Pancreas (tissue), 10 donors: ENCODE measurements around the gene KDM4B. TPM values are rescaled to one million over a fixed set of nuclear protein-coding genes. Genes with fewer than 3 reads are reported as not detected.

Experiments
- ATAC-seq, 4 donors: fragments of 200-7000 bp; cut with Tn5 transposase; one replicate each; pipeline versions ENCODE4 v1.8.0 to v1.9.1; 2020; ENCODE audit warnings: mild to moderate bottlenecking in 4 of 4, moderate library complexity in 4 of 4
- DNase-seq, 6 donors: peaks; one replicate each; pipeline ENCODE4 v3.0.0-alpha.2; 2020
- FAIRE-seq: peaks from 2 replicates; lab custom pipeline; 2012; peaks lifted over from hg19 to GRCh38; lab: Jason Lieb, UNC
- H3K27ac ChIP-seq, 4 donors: fragments of 200-600 bp; sonication (generic); 1 replicate in 3 of 4; 2 replicates in 1 of 4; pipeline versions ENCODE4 v1.5.0 to v1.8.0; 2020
- H3K27me3 ChIP-seq, 4 donors: fragments of 200-600 bp; one replicate each; pipeline ENCODE4 v1.8.0; 2021
- H3K36me3 ChIP-seq, 3 donors: fragments of 200-600 bp; sonication (generic) in 1 of 3; one replicate each; pipeline versions ENCODE4 v1.5.0 to v1.8.0; 2020 to 2021
- H3K4me1 ChIP-seq, 3 donors: fragments of 200-600 bp; one replicate each; pipeline ENCODE4 v1.8.0; 2021
- H3K4me3 ChIP-seq, 4 donors: fragments of 200-600 bp; sonication (generic) in 2 of 4; one replicate each; pipeline versions ENCODE4 v1.5.0 to v1.8.0; 2020 to 2021
- H3K9me3 ChIP-seq, 4 donors: fragments of 200-600 bp; one replicate each; pipeline ENCODE4 v1.8.0; 2021
- CTCF ChIP-seq, 4 donors: fragments of 200-600 bp; sonication (generic) in 3 of 4; IDR thresholded peaks; one replicate each; pipeline versions ENCODE4 v1.5.0 to v1.8.0; 2021; ENCODE audit warnings: antibody characterized with exemption in 4 of 4
- WGBS, 2 donors: extraction: QIAGEN DNeasy Blood & Tissue Kit; methylation state at CpG; one replicate each; pipeline ENCODE4 v1.1.7; 2013; 5-methylcytosine and 5-hydroxymethylcytosine counted together
- intact Hi-C, 3 donors: fragments of 100-400 bp; cut with DNase I; formaldehyde crosslinking; loops; one replicate each; pipeline versions ENCODE4 v1.11.1 to v1.14.2; 2022
- polyA plus RNA-seq, 2 donors: library from polyadenylated mRNA; stranded (reverse); fragments of 200-250 nt; gene quantifications; one replicate each; pipeline ENCODE4 v1.2.3, GENCODE V29; 2013
- total RNA-seq, 6 donors: library from RNA; stranded (reverse); fragmentation: NEBNext Ultra II Directional in 4 of 6; extraction: Animal tissue kit (Norgen Biotek cat#: 25700) in 4 of 6; gene quantifications; one replicate each; pipeline versions ENCODE4 v1.2.1 to v1.2.4, GENCODE V29; 2021 to 2023
- donor health status: healthy with polysubstance abuse.
- donor health status: DM: no; HTN: no; CAD: no; lungs with moderate emphysema.
- donor health status: DM: no; HTN: no; CAD: no.
- donor health status: control.
- donor health status: control.
- donor health status: Bipolar disorder and iron deficiency.
- donor health status: DM: yes; HTN: yes; CAD: no.
- donor health status: DM: no; HTN: no; CAD: no.
- donor health status: DM: no; HTN: no; CAD: no.
- donor health status: DM: yes; HTN: yes; CAD: no.

KDM4B gene
- total and polyA plus RNA-seq, 8 donors, result 13.8 to 24.0 (median 18.5) TPM

GRCh38 chr19:5072115-5072514 is 103.2 kb downstream of the KDM4B start:
- DNase-seq (no peak), FAIRE-seq (no peak), ATAC-seq (no peak)
- Histone ChIP-seq H3K27ac (no peak overlapping the region), H3K9me3 (no peaks in the 10 kb centered on the region), H3K36me3 (peaks cover 0 to 11% (median 0%) of the 10 kb centered on the region in 3 donors), H3K4me1 (no peaks in the 10 kb centered on the region), H3K27me3 (no peaks in the 10 kb centered on the region), H3K4me3 (no peak overlapping the region)
- WGBS, 2 donors, result 89 to 91% methylated on average over 11 of the region's 11 CpGs
- no peak for TF ChIP-seq CTCF (IDR thresholded peaks at IDR 0.05)
- intact Hi-C loops, result no loop called here

- no peaks in the 10 kb centered on the region for H3K9me3 ChIP-seq
- intact Hi-C loops, result no loop called here
- H3K4me1 ChIP-seq, result no peaks in the 10 kb centered on the region
- peaks cover 0 to 11% (median 0%) of the 10 kb centered on the region in 3 donors for H3K36me3 ChIP-seq
- DNase-seq (no peak), FAIRE-seq (no peak), ATAC-seq (no peak)
- H3K4me3 ChIP-seq, result no peak overlapping the region
- no peak for TF ChIP-seq CTCF (IDR thresholded peaks at IDR 0.05)
- 84 to 91% methylated on average over 8 of the region's 8 CpGs for WGBS, 2 donors
- H3K27me3 ChIP-seq, result no peaks in the 10 kb centered on the region
- H3K27ac ChIP-seq, result no peak overlapping the region
Observed at GRCh38 chr19:5073153-5073844, 104.4 kb downstream of the KDM4B start.

- Histone ChIP-seq H3K9me3 (no peaks in the 10 kb centered on the region), H3K4me1 (no peaks in the 10 kb centered on the region), H3K27ac (no peak overlapping the region), H3K36me3 (peaks cover 0 to 11% (median 0%) of the 10 kb centered on the region in 3 donors), H3K4me3 (no peak overlapping the region), H3K27me3 (no peaks in the 10 kb centered on the region)
- intact Hi-C loops, result no loop called here
- no peak for ATAC-seq
- DNase-seq, result no peak
- WGBS, 2 donors, result 89 to 94% methylated on average over 17 to 20 of the region's 20 CpGs
- FAIRE-seq, result no peak
- no peak for TF ChIP-seq CTCF (IDR thresholded peaks at IDR 0.05)
Observed at GRCh38 chr19:5074407-5074806, 105.5 kb downstream of the KDM4B start.

- no peak for FAIRE-seq
- H3K27me3 ChIP-seq, result no peaks in the 10 kb centered on the region
- intact Hi-C loops, result no loop called here
- no peak for TF ChIP-seq CTCF (IDR thresholded peaks at IDR 0.05)
- H3K4me1 ChIP-seq, result no peaks in the 10 kb centered on the region
- no peaks in the 10 kb centered on the region for H3K9me3 ChIP-seq
- no peak for ATAC-seq
- WGBS, 2 donors, result 90 to 93% methylated on average over 27 of the region's 27 CpGs
- no peak overlapping the region for H3K4me3 ChIP-seq
- H3K36me3 ChIP-seq, result peaks cover 0 to 11% (median 0%) of the 10 kb centered on the region in 3 donors
- H3K27ac ChIP-seq, result no peak overlapping the region
- DNase-seq, result no peak
Observed at GRCh38 chr19:5074830-5075394, 106.0 kb downstream of the KDM4B start.

- WGBS, 2 donors, result 89 to 91% methylated on average over 13 of the region's 13 CpGs
Observed at GRCh38 chr19:5075597-5075996, 106.7 kb downstream of the KDM4B start.

More at GRCh38 chr19:5075597-5075996, 106.7 kb downstream of the KDM4B start:
- Histone ChIP-seq H3K4me3 (no peak overlapping the region), H3K27me3 (no peaks in the 10 kb centered on the region), H3K36me3 (peaks cover 0 to 8% (median 0%) of the 10 kb centered on the region in 3 donors), H3K27ac (no peak overlapping the region), H3K9me3 (no peaks in the 10 kb centered on the region), H3K4me1 (no peaks in the 10 kb centered on the region)
- no peak for FAIRE-seq
- ATAC-seq, result no peak
- TF ChIP-seq CTCF (IDR thresholded peaks at IDR 0.05), result no peak
- intact Hi-C loops, result no loop called here
- DNase-seq, result no peak
